Measurements from ENCODE around the gene EFNB2.

EFNB2 gene

GRCh38 chr13:106445996-106446395, 89.5 kb downstream of the EFNB2 start:
- Histone ChIP-seq H3K4me1 (no peaks in the 10 kb centered on the region), H3K27me3 (ENCODE audit: low read depth) (peaks cover 8% of the 10 kb centered on the region), H3K36me3 (replicated peaks) (no peaks in the 10 kb centered on the region), H3K9me3 (no peaks in the 10 kb centered on the region), H3K4me3 (no peak overlapping the region)
- DNase-seq (ENCODE audit: low spot score in 2 of 2): no peak
- in situ Hi-C loops (cut with MboI; ENCODE audit: low sequenced_read_pairs): no loop called here

- Histone ChIP-seq H3K4me1 (no peaks in the 10 kb centered on the region), H3K4me3 (no peak overlapping the region), H3K36me3 (replicated peaks) (no peaks in the 10 kb centered on the region), H3K27me3 (ENCODE audit: low read depth) (peaks cover 6% of the 10 kb centered on the region; the same call in 1 of the 2 replicates), H3K9me3 (no peaks in the 10 kb centered on the region)
- DNase-seq (ENCODE audit: low spot score in 2 of 2): no peak
- in situ Hi-C loops (cut with MboI; ENCODE audit: low sequenced_read_pairs): no loop called here
These were observed 91.7 kb downstream of the EFNB2 start for GRCh38 chr13:106443607-106444322.

GRCh38 chr13:106440866-106441265, 94.6 kb downstream of the EFNB2 start:
- Histone ChIP-seq H3K36me3 (replicated peaks) (no peaks in the 10 kb centered on the region), H3K27me3 (ENCODE audit: low read depth) (peaks cover 6% of the 10 kb centered on the region; the same call in 1 of the 2 replicates), H3K9me3 (no peaks in the 10 kb centered on the region), H3K4me1 (no peaks in the 10 kb centered on the region), H3K4me3 (no peak overlapping the region)
- in situ Hi-C loops (cut with MboI; ENCODE audit: low sequenced_read_pairs): no loop called here
- no peak for DNase-seq (ENCODE audit: low spot score in 2 of 2)
